SK-N-SH treated with all-trans-retinoic acid at 6 μM for 48 hours (cell line): Measurements from ENCODE around the gene GPR62.

Experiments used
- ARNTL ChIP-seq: fragments of 450-650 bp; formaldehyde crosslinking; IDR thresholded peaks from 2 replicates; pipeline ENCODE4 v1.5.0; 2020; ENCODE audit warnings: low read depth, mild to moderate bottlenecking, moderate library complexity, borderline replicate concordance
- ESRRG ChIP-seq: fragments of 250-450 bp; sonication (Bioruptor Pico); IDR thresholded peaks from 2 replicates; pipeline ENCODE4 v1.6.1; 2021; ENCODE audit warnings: mild to moderate bottlenecking
- GLIS3 ChIP-seq: fragments of 250-450 bp; sonication (Bioruptor Pico); IDR thresholded peaks from 2 replicates; pipeline ENCODE4 v1.5.0; 2020; ENCODE audit warnings: mild to moderate bottlenecking, moderate library complexity
- ISL1 ChIP-seq: fragments of 250-450 bp; sonication (Bioruptor Pico); IDR thresholded peaks from 2 replicates; pipeline ENCODE4 v2.1.2; 2022; ENCODE audit warnings: mild to moderate bottlenecking, moderate library complexity
- OSR1 ChIP-seq: fragments of 250-450 bp; sonication (Bioruptor Pico); IDR thresholded peaks from 2 replicates; pipeline ENCODE4 v1.8.0; 2022; ENCODE audit warnings: moderate library complexity, mild to moderate bottlenecking, inconsistent platforms
- PATZ1 ChIP-seq: fragments of 250-450 bp; sonication (Bioruptor Pico); IDR thresholded peaks from 2 replicates; pipeline ENCODE4 v1.8.0; 2020; ENCODE audit warnings: mild to moderate bottlenecking, moderate library complexity, borderline replicate concordance
- POU6F1 ChIP-seq: fragments of 250-450 bp; sonication (Bioruptor Pico); IDR thresholded peaks from 2 replicates; pipeline ENCODE4 v1.8.0; 2021; ENCODE audit warnings: low read depth, mild to moderate bottlenecking, moderate library complexity, borderline replicate concordance
- SNAI2 ChIP-seq: fragments of 250-450 bp; sonication (Bioruptor Pico); IDR thresholded peaks from 2 replicates; pipeline ENCODE4 v1.5.0; 2020; ENCODE audit warnings: mild to moderate bottlenecking, moderate library complexity
- TCF4 ChIP-seq: fragments of 250-450 bp; sonication (Bioruptor Pico); IDR thresholded peaks from 2 replicates; pipeline ENCODE4 v1.8.0; 2021; ENCODE audit warnings: mild to moderate bottlenecking, moderate library complexity, borderline replicate concordance
- ZFP30 ChIP-seq: fragments of 450-650 bp; formaldehyde crosslinking; IDR thresholded peaks from 2 replicates; pipeline ENCODE4 v1.5.0; 2022; ENCODE audit warnings: mild to moderate bottlenecking, moderate library complexity
- ZNF70 ChIP-seq: fragments of 450-650 bp; formaldehyde crosslinking; IDR thresholded peaks from 2 replicates; pipeline ENCODE4 v1.5.0; 2020; ENCODE audit warnings: mild to moderate bottlenecking, moderate library complexity
- ZNF8 ChIP-seq: fragments of 450-650 bp; formaldehyde crosslinking; IDR thresholded peaks from 2 replicates; pipeline ENCODE4 v1.5.0; 2020; ENCODE audit warnings: mild to moderate bottlenecking, moderate library complexity

GRCh38 chr3:51988286-51989146 is 33.3 kb downstream of the GPR62 start:
- TF ChIP-seq OSR1 (CRISPR knock-in tag), result no peak
- no peak for TF ChIP-seq POU6F1
- TF ChIP-seq ARNTL (CRISPR knock-in tag), result no peak
- no peak for TF ChIP-seq TCF4 (CRISPR knock-in tag)
- TF ChIP-seq ZFP30 (CRISPR knock-in tag), result no peak
- no peak for TF ChIP-seq PATZ1 (CRISPR knock-in tag)
- TF ChIP-seq GLIS3 (CRISPR knock-in tag), result no peak
- TF ChIP-seq ESRRG (CRISPR knock-in tag), result no peak
- TF ChIP-seq ZNF70, result no peak
- TF ChIP-seq SNAI2, result no peak
- TF ChIP-seq ISL1 (CRISPR knock-in tag), result no peak
- TF ChIP-seq ZNF8 (CRISPR knock-in tag), result no peak
